Measurements from ENCODE around the gene ADAD2. TPM values are rescaled to one million over a fixed set of nuclear protein-coding genes. Genes with fewer than 3 reads are reported as not detected.

Gene ADAD2
- total and polyA plus RNA-seq, 4 donors, result 0.14 to 0.44 (median 0.33) TPM; not detected in 1

DNA sequence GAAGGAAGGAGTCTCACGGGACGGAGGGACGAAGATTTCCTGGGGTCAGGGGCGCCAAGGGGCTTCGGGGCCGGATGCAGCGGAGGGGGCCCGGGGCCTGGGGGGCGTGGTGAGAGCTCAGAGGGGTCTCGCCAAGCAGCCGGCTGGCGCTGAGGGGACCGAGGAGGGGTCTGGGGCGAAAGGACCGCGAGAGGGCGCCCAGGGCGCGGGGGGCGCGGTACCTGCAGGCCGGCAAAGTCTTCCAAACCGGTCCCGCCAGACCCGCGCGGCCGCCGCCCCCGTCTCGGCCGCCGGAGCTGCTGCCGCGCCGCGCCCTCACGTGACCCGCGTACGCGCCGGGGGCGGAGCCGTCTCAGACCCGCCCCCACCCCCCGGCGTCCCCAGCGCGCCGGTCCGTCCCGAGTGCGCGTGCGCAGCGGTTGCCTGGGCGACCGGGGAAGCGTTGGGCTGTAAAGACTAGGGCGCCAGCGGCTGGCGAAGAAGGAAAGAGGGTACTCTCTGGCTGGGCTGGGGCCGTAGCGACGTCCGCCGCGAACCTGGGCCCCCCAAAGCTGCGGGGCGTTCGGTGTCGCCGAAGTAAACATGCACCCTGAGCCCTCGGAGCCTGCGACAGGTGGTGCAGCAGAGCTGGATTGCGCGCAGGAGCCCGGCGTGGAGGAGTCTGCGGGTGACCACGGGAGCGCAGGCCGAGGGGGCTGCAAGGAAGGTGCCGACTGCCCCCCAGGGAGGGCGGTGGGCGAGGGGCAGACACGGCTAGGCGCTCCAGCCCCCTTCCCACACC is 45.9 kb upstream of the ADAD2 start, which contains the start of the genes DNAAF1 and HSDL1 (continued):
- TF ChIP-seq, protein P1, sequence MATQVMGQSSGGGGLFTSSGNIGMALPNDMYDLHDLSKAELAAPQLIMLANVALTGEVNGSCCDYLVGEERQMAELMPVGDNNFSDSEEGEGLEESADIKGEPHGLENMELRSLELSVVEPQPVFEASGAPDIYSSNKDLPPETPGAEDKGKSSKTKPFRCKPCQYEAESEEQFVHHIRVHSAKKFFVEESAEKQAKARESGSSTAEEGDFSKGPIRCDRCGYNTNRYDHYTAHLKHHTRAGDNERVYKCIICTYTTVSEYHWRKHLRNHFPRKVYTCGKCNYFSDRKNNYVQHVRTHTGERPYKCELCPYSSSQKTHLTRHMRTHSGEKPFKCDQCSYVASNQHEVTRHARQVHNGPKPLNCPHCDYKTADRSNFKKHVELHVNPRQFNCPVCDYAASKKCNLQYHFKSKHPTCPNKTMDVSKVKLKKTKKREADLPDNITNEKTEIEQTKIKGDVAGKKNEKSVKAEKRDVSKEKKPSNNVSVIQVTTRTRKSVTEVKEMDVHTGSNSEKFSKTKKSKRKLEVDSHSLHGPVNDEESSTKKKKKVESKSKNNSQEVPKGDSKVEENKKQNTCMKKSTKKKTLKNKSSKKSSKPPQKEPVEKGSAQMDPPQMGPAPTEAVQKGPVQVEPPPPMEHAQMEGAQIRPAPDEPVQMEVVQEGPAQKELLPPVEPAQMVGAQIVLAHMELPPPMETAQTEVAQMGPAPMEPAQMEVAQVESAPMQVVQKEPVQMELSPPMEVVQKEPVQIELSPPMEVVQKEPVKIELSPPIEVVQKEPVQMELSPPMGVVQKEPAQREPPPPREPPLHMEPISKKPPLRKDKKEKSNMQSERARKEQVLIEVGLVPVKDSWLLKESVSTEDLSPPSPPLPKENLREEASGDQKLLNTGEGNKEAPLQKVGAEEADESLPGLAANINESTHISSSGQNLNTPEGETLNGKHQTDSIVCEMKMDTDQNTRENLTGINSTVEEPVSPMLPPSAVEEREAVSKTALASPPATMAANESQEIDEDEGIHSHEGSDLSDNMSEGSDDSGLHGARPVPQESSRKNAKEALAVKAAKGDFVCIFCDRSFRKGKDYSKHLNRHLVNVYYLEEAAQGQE (IDR thresholded peaks at IDR 0.05), result no peak
- TF ChIP-seq RXRA (IDR thresholded peaks at IDR 0.05), result no peak

DNA sequence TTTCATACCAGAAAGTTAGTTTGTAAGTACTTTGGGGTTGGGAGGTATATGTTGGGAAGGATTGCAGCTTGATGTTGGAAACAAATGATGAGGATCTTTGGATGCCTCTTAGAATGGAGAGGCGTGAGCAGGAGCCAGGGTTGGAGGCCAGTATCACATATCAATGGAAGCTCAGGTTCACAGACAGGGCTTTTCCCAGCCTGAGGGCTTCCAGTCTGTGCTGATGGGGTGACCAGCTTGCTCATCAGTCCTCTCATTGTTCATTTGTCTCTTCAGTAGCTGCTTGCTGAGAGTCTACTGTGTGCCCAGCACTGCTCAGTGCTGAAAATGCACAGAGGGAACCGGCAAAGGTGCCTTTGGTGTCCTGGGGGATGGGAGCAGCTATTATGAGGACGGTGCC is 40.0 kb upstream of the ADAD2 start:
- Histone ChIP-seq H3K4me3 (ENCODE audit: low read depth in 1 of 3, low read length in 3 of 3) (no peak overlapping the region), H3K9me3 (ENCODE audit: control insufficient read depth in 4 of 4, low read length in 3 of 4) (no peaks in the 10 kb centered on the region), H3K27ac (ENCODE audit: low read depth in 1 of 2, low read length in 2 of 2) (no peak overlapping the region), H3K9ac (ENCODE audit: low read depth in 1 of 2, low read length in 2 of 2) (no peak overlapping the region), H3K4me1 (ENCODE audit: control insufficient read depth in 4 of 4, insufficient read depth in 4 of 4, low read length in 3 of 4) (no peaks in the 10 kb centered on the region), H3K36me3 (ENCODE audit: control insufficient read depth in 4 of 4, insufficient read depth in 3 of 4, low read depth in 1 of 4, low read length in 3 of 4) (no peaks in the 10 kb centered on the region), H3K27me3 (ENCODE audit: control insufficient read depth in 4 of 4, insufficient read depth in 4 of 4, low read length in 3 of 4) (peaks cover 0 to 4% (median 0%) of the 10 kb centered on the region in 4 donors)
- DNase-seq (ENCODE audit: low spot score), result no peak
- 81% methylated on average over 3 of the region's 3 CpGs for WGBS
- TF ChIP-seq HNF4G (IDR thresholded peaks at IDR 0.05), result no peak
- no peak for TF ChIP-seq TAF1 (conservative IDR thresholded peaks at IDR 0.05)
- TF ChIP-seq, protein P1 (IDR thresholded peaks at IDR 0.05), result no peak
- TF ChIP-seq HNF4A (conservative IDR thresholded peaks at IDR 0.05), result no peak
- no peak for TF ChIP-seq JUND (IDR thresholded peaks at IDR 0.05)
- TF ChIP-seq, protein P2, sequence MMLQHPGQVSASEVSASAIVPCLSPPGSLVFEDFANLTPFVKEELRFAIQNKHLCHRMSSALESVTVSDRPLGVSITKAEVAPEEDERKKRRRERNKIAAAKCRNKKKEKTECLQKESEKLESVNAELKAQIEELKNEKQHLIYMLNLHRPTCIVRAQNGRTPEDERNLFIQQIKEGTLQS (IDR thresholded peaks at IDR 0.05), result no peak
- TF ChIP-seq NR2F2 (IDR thresholded peaks at IDR 0.05), result no peak
- TF ChIP-seq RAD21 (IDR thresholded peaks at IDR 0.05), result no peak
- TF ChIP-seq GABPA (IDR thresholded peaks at IDR 0.05 in 1 of 2, conservative IDR thresholded peaks at IDR 0.05 in 1 of 2), result no peak
- TF ChIP-seq, protein P3, sequence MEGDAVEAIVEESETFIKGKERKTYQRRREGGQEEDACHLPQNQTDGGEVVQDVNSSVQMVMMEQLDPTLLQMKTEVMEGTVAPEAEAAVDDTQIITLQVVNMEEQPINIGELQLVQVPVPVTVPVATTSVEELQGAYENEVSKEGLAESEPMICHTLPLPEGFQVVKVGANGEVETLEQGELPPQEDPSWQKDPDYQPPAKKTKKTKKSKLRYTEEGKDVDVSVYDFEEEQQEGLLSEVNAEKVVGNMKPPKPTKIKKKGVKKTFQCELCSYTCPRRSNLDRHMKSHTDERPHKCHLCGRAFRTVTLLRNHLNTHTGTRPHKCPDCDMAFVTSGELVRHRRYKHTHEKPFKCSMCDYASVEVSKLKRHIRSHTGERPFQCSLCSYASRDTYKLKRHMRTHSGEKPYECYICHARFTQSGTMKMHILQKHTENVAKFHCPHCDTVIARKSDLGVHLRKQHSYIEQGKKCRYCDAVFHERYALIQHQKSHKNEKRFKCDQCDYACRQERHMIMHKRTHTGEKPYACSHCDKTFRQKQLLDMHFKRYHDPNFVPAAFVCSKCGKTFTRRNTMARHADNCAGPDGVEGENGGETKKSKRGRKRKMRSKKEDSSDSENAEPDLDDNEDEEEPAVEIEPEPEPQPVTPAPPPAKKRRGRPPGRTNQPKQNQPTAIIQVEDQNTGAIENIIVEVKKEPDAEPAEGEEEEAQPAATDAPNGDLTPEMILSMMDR (IDR thresholded peaks at IDR 0.05; ENCODE audit: low read depth, low read length, missing input control), result no peak
- TF ChIP-seq, protein P4, sequence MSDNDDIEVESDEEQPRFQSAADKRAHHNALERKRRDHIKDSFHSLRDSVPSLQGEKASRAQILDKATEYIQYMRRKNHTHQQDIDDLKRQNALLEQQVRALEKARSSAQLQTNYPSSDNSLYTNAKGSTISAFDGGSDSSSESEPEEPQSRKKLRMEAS (IDR thresholded peaks at IDR 0.05), result no peak
- TF ChIP-seq FOXA1 (IDR thresholded peaks at IDR 0.05), result no peak
- TF ChIP-seq, protein P5, sequence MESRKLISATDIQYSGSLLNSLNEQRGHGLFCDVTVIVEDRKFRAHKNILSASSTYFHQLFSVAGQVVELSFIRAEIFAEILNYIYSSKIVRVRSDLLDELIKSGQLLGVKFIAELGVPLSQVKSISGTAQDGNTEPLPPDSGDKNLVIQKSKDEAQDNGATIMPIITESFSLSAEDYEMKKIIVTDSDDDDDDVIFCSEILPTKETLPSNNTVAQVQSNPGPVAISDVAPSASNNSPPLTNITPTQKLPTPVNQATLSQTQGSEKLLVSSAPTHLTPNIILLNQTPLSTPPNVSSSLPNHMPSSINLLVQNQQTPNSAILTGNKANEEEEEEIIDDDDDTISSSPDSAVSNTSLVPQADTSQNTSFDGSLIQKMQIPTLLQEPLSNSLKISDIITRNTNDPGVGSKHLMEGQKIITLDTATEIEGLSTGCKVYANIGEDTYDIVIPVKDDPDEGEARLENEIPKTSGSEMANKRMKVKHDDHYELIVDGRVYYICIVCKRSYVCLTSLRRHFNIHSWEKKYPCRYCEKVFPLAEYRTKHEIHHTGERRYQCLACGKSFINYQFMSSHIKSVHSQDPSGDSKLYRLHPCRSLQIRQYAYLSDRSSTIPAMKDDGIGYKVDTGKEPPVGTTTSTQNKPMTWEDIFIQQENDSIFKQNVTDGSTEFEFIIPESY (IDR thresholded peaks at IDR 0.05), result no peak
- TF ChIP-seq RXRA (IDR thresholded peaks at IDR 0.05), result no peak
- TF ChIP-seq SP1 (IDR thresholded peaks at IDR 0.05), result no peak
- no peak for TF ChIP-seq YY1 (IDR thresholded peaks at IDR 0.05)
- no peak for TF ChIP-seq FOXA2 (IDR thresholded peaks at IDR 0.05)
- TF ChIP-seq EGR1 (IDR thresholded peaks at IDR 0.05; ENCODE audit: low read depth in 2 of 2), result no peak

Measured in liver (tissue), 9 donors.